ENCODE results near the gene VPS13C. TPM values are rescaled to one million over a fixed set of nuclear protein-coding genes. Genes with fewer than 3 reads are reported as not detected.

Gene VPS13C
- total RNA-seq, 1 experiment from 2014 or later: 40.0 TPM

DNA sequence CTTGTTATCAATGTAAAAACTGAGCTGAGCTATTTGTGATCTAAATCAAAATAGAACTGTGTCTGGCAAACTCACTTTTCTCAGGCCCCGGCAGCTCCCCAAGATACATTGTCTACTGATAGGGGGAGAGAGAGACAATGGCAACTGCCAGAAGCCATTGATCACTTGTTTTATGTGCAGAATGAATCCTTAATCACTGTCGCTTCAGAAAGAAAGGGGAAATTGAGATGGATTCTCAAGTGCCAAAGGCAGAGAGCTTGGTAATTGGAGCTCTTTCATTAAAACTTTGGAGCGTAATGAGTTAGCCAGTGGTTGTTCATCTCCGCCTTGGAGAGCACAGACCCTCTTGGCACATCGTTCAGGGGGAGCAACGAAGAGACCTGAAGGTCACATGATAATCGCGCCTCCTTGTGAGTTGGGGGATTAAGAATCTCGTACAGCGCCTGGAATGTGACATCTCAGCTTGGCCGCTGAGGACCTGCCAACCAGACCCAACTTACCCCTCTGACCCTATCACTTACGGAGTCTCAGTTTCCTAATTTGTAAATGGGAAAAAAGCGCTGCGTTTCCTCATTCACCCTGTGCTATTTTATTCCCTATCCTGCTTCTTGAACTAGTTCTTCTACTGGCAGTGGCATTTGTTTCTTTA, 252.8 kb downstream of the VPS13C start:
- Histone ChIP-seq H3F3A (ENCODE audit: insufficient read depth, low read depth) (no peaks in the 10 kb centered on the region), H3K36me3 (ENCODE audit: low read depth) (no peaks in the 10 kb centered on the region), H3K4me1 (replicated peaks; ENCODE audit: insufficient read depth) (no peaks in the 10 kb centered on the region), H3K4me3 (no peak overlapping the region), H2AFZ (no peak overlapping the region), H3K4me2 (no peak overlapping the region), H4K20me1 (ENCODE audit: insufficient read depth) (no peaks in the 10 kb centered on the region), H3K79me2 (ENCODE audit: low read depth) (no peaks in the 10 kb centered on the region), H3K27me3 (ENCODE audit: insufficient read depth, low read depth) (peaks cover 68% of the 10 kb centered on the region), H3K9me2 (ENCODE audit: insufficient read depth) (no peaks in the 10 kb centered on the region), H3K9me3 (ENCODE audit: insufficient read depth, low read depth) (no peaks in the 10 kb centered on the region), H3K27ac (no peak overlapping the region)
- ChIA-PET POLR2A (ENCODE audit: unreplicated experiment) (no interaction called here), CTCF (no interaction called here)
- no peak for TF ChIP-seq EZH2 (IDR thresholded peaks at IDR 0.05; ENCODE audit: low read depth)
- TF ChIP-seq, protein P1, sequence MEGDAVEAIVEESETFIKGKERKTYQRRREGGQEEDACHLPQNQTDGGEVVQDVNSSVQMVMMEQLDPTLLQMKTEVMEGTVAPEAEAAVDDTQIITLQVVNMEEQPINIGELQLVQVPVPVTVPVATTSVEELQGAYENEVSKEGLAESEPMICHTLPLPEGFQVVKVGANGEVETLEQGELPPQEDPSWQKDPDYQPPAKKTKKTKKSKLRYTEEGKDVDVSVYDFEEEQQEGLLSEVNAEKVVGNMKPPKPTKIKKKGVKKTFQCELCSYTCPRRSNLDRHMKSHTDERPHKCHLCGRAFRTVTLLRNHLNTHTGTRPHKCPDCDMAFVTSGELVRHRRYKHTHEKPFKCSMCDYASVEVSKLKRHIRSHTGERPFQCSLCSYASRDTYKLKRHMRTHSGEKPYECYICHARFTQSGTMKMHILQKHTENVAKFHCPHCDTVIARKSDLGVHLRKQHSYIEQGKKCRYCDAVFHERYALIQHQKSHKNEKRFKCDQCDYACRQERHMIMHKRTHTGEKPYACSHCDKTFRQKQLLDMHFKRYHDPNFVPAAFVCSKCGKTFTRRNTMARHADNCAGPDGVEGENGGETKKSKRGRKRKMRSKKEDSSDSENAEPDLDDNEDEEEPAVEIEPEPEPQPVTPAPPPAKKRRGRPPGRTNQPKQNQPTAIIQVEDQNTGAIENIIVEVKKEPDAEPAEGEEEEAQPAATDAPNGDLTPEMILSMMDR (conservative IDR thresholded peaks at IDR 0.05): no peak
- intact Hi-C loops (cut with micrococcal nuclease; ENCODE audit: unreplicated experiment): no loop called here
- no TSS peak for BruUV-seq (replicated peaks)
- no peak for DNase-seq

Other genes starting within 250 kb of the VPS13C start
- gene C2CD4A, start 6.5 kb upstream of the VPS13C start, total RNA-seq (2021): 0.09 TPM in 1 of 2 replicates, not detected in the other
- gene C2CD4B, start 104.8 kb upstream of the VPS13C start, total RNA-seq (2021): not detected in 2 replicates